Stimulated activated CD8-positive, alpha-beta memory T cell treated with anti-CD3 and anti-CD28 coated beads, Interleukin-2, amount 100 ng/mL, for 1 hour (primary cell): Measurements from ENCODE around the gene ECI2.

Source experiments
- DNase-seq, 2 donors: peaks; one replicate each; pipeline ENCODE4 v3.0.0-alpha.2; 2020; ENCODE audit warnings: low read depth in 2 of 2

Gene ECI2, protein sequence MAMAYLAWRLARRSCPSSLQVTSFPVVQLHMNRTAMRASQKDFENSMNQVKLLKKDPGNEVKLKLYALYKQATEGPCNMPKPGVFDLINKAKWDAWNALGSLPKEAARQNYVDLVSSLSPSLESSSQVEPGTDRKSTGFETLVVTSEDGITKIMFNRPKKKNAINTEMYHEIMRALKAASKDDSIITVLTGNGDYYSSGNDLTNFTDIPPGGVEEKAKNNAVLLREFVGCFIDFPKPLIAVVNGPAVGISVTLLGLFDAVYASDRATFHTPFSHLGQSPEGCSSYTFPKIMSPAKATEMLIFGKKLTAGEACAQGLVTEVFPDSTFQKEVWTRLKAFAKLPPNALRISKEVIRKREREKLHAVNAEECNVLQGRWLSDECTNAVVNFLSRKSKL

DNA sequence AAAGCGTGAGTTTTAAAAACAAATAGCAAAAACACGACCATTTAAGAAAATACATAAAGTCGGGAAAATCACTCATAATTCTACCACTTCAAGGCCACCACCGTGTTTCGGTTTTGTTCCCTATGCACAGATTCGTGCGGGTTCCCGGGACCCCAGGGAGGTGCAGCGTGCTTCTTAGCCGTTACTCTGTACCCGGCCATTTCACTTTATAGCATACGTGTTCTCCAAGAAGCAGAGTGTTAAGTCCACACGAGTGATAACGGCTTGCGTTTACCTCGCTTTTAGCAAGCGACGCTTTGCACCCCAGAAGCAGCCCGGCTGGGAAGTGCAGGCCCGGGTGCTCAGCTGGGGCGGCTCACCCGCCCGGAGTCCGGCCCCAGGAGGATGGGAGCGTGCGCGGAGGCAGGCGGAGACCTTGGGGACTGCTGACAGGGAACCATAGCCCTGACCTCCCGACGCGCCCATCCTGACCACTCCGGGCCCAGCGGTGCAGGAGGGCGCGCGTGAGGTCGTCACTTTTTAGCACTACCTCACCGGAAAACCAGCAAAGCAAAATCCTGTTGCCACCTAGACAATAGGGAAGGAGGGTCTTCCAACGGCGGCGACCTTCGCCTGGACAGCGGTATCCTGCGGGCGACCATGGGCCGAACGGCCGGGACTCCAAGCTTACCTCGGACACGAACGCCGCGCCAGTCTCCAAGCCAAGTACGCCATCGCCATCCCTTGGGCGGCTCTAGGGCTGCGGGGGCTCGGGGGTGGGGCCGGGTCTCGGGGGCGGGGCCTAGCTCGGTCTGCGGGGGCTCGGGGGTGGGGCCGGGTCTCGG lies at the start of gene ECI2:
Gene ECI2 (minus strand): TSS at position 735 of the 824 bp plus-strand sequence. CDS start 15 bp downstream, at position 720.
- peak; percentile 4 to 7 for DNase-seq

DNA sequence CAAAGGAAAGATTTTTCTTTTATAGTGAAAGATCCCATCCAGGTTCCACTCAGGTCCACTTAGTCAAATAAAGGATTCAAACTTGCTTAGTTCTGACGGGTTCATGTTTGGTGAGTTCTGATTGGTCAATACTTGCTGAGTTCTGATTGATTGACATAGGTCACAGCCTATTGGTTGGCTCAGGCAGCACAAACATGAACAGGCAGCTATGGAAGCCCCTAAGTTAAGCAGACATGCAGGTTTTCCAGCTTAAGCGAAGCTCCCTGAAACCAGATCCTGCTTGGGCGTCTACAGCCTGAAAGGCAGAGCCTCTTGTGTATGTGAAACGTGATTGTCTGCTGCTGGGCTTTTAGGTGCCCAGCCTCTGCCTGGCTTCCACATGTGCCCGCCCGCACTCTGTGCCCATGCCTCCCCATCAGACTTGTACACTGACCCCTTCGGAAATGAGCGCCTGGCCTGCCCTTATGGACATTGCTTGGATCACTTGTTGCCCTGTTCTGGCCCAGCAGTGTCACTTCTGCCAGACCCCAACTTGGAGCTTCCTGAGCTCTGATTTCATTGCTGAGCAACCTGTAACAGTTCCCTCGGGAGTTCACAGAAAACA lies 45.4 kb upstream of the ECI2 start:
- no peak for DNase-seq

DNA sequence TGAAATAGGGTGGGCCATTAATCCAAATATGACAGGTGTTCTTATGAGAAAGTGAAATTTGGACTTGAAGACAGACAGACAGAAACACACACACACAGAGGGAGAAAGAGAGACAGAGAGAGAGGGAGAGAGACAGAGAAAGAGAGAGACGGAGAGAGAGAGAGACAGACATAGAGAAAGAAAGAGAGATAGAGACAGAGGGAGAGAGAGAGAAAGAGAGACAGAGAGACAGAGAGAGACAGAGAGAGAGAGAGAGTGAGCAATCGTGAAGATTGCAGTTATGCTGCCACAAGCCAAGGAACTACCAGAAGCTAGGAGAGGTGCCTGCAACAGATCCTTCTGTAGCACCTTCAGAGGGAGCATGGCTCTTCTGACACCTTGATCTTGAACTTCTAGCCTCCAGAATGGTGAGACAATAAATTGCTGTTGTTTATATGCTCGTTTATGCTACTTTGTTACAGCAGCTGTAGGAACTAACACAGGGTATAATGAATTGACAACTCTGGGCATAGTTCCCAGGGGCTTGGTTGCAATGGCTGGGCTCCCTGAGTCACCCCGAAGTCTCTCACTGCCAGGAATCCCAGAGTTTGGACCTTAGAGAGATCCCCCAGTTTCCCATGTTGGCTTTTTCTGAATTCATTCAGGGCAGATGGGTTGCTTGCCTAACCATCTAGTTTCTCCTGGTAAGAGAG lies 44.7 kb upstream of the ECI2 start:
- no peak for DNase-seq

DNA sequence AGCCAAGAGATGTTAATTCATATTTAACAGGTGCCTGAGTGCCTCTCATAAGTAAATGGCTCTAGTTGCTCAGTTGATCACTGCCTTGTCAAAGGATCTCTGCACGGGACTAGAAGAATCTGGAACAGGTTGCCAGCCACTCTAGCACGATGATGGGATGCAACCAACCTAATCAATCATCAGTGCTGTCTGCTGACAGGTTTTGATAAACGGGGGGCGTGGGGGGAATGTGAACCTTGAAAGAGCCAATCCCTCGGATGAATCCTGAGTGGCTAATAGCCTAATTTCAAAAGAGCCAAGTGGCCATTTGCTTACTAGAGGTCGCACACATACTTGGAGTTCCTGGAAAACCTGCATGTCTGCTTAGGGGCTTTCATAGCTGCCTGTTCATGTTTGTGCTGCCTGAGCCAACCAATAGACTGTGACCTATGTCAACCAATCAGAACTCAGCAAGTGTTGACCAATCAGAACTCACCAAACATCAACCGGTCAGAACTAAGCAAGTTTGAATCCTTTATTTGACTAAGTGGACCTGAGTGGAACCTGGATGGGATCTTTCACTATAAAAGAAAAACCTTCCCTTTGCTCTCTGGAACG lies 43.5 kb upstream of the ECI2 start:
- DNase-seq, result no peak

DNA sequence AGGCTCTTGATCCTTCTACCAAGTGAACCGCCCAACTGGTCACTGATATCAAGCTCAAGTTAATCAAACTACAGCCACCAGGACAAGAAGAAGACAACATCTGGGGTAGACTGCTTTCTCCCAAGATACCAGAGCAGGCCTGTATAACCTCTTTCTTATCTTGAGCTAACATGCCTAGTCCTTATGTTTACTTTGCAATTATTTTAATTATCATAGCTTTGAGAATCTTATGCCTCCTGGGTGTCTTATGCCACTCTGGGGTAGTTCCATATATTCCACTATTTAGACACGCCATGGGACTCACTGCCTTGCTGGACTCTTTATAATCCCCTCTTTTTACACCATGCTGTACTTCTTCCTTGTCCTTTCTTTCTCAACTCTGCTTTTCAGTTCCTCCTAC lies 41.5 kb upstream of the ECI2 start:
- DNase-seq, result no peak

DNA sequence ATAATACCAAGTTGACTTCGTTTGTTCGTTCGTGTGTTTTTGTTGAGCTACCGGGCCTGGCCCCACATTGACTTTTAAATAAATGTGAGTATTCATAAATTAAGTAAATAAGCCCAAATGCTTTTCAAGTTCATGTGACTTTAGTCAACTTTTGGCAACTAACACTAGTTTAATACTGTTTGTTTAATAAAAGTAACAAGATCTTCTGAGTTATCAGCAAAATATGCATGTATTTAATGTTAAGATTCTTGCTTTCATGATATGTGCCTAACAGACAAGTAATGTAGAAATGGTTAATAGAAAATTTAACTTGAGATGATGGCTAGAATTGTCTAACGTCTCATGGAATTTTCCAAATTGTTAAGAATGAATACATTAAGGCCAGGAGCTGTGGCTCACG lies 38.7 kb upstream of the ECI2 start:
- no peak for DNase-seq

DNA sequence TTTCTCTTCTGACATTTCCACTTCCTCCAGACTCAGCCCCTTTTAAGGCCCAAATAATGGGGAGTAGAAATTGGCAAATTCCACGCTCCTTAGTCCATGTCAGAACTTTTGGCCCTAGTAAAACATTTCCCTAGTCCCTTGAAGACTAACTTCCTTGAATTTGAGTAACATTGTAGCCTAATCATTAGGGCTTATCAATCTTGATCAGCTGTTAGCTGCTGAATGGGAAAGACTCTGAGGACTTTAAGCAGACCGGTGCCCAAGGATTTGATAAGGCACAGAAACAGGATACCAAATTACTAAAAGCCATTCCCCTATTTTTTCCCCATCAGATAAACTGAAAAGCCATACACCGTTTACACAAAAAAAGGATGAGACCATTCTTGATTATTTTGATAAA lies 37.0 kb upstream of the ECI2 start:
- DNase-seq, result no peak

DNA sequence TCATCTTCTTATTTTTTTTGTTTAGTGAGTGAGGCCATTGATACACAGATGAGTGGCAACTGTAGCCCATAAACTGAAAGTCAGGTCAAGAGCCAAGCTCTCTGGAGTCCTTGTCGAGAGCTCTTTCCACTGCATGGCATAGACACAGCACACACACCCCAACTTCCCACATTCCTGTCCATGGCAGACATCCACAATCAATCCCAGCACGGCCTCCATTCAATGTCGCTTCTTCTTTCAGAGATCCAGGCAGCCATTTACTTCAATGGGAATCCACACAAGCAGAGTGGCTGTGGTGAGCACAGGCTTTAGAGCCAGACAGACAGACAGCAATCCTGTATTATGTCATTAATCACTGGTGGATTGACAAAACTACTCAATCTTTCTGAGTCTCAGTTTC lies 34.9 kb upstream of the ECI2 start:
- no peak for DNase-seq

DNA sequence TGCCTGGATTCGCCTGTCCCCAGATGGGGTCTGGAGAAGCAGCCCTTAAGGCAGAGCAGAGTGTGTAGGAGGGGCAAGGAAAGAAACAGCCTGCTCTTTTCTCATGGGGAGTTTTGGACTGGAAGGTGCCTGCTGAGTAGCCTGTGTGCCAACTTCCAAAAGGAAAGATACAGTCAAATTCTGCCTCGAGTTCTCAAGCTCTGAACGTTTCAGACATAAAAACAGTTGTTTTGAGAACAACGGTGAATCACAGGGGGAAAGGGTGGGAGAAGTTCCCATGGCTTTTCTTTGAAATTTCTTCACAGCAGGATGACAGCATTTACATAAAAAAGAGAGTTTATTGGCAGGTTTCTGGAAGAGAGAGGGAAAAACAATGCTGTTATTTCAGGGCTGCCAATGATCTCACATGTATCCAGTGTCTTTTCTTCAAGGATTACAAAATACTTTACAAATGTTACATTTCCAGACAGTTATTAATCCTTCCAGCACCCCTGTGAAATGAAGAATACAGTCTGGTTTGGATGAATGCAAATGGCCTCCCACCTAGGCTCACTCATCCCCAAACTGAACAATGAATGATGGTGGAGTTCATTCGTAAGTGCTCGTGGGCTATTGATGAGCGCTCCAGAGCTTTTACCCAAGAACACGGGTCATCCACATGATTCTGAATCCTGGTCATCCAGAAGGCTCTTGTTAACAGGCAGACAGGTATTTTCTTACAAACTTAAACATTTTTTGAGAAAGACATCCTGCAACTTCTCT lies 33.8 kb upstream of the ECI2 start:
- DNase-seq, result no peak

DNA sequence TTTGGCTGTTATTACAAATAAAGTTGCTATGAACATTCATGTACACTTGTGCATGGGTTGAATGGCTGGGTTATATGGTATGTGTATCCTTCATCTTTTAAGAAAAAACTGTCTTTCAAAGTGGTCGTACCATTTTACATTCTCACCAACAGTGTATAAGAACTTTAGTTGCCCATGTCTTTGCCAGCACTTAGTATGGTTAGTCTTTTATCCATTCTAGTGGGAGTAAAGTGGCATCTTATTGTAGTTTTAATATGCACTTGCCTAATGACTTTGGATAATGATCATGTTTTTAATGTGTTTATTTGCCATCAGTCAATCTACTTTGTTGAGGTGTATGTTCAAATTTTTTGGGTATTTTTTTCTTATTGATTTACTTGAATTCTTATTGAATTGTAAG lies 32.5 kb upstream of the ECI2 start:
- DNase-seq, result no peak

DNA sequence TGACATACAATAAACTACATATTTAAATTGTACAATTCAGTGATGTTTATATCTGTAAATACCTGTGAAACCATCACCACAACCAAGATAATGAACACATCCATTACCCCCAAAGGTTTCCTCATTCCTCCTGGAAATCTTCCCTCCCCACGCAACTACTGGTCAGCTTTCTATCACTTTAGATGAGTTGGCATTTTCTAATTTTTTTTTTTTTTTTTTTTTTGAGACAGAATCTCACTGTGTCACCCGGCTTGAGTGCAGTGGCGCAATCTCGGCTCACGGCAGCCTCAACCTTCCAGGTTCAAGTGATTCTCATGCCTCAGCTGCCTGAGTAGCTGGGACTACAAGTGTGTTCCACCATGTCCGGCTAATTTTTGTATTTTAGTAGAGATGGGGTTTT lies 31.7 kb upstream of the ECI2 start:
- DNase-seq, result no peak

DNA sequence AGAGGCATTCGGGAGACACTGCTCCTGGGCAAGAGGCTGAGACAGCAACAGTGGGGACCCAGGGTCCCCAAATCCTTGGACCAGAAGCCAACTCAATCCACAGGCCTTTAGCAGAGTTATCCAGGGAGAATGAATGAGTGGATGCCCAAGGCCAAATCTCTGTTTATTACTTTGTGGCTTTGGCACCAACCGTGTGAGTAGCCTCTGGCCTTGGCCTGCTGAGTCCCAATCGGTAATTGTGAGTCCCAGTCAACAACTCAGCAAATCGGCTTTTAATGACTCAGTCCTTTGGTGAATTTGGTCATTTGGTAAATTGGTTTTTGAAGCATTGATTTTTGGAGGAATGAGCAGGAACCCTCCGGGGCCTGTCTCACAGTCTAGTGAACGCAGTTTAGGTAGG lies 29.1 kb upstream of the ECI2 start:
- no peak for DNase-seq

DNA sequence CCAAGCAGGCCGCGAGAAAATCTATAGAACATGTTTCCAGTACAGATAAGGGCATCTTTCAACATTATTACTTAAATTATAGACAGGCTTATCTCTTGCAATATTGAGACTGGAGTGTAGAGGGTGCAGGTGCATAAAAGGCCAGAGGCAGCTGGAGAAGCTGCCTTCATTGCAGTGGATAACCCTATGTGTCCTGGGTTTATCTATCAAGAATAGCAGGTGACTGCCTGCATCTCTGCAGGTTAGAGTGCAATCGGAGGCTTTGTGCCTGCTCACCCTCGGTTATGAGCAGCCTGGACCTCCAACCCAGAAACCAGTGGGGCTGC lies 28.7 kb upstream of the ECI2 start:
- DNase-seq, result no peak

DNA sequence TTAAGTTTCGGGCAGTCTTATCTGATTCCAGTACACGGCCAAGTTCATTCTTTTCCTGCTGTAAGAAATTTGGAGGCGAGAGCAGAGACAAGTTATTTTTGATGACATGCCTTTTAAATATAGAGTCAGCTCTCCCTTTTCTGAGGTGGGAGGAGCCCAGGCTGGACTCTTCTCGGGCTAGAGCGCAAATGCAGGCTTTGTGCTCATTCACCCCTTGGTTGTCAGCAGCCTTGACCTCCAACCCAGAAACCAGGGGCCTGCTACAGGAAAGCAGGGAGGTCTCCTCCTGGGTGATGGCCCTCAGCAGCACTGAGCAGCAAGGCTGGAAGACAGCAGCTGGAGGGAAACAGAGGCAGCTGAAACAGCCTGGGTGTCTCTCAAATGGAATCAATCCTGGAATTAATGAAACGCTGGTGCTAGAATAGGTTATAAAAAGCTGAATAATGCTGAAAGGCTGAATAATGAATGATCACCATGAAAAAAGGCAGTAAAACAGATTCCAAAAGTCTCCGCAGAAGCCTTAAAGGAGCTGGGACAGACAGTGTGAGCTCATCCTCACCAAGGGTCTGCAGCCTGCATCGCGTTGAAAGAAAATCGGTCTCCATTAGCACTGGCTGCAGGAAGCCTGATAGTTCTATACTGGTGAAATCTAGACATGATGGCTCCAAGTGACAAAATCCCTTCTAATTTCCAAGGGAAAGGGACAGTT lies 28.2 kb upstream of the ECI2 start:
- DNase-seq, result no peak

DNA sequence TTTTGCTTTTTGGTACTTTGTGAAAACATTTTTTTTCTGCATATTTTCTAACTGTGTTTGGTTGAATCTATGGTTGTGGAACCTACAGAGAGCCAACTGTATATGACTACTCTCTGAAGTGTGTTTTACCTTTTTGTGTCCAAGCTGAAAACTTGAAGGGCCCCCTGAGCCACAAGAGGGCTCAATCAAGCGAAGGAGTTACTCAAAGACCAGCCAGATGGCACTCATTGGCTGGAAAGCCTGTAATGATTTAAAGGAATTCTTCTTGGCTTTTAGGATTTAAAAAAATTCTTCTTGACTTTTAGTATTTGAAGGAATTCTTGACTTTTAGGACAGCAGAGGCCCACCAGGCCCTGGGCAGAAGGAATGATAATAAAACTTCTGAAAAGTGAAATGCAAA lies 27.0 kb upstream of the ECI2 start:
- no peak for DNase-seq

DNA sequence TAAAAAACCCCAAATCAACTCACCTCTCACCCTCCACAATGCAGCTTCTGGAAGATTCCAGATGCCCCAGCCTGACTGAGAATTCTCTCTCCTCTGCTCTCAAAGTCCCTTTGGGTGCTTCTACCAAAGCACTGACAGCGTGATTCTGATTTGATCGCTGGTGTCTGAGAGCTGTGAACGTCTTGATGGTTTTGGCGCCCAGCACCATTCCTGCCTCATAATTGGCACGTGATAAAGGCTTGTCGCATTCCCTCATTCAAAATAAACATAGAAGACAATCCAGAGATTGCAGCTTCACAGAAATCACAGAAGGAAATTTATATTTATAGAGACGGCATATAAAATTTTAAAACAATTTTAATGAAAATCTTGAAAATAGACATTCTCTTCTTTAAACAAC lies 24.1 kb upstream of the ECI2 start:
- DNase-seq, result no peak

DNA sequence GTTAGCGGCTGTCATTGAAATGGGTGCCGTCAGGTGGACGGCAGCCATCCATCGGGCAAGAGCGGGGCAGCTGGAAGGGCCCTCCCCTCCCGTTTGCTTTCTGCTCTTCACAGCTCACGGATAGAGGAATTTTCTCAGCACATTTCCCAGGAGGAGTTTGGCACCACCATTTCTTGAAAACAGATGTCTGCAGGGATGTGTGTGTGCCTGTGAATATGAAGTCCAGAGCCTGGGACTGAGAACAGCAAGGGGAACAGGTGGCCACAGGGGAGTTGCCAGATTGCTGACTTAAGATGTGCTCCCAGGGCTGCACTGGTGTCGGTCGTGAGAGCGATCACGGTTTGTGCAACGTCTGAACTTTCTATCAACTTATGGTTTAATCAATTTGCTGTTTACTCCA lies 22.1 kb upstream of the ECI2 start:
- DNase-seq, result no peak

DNA sequence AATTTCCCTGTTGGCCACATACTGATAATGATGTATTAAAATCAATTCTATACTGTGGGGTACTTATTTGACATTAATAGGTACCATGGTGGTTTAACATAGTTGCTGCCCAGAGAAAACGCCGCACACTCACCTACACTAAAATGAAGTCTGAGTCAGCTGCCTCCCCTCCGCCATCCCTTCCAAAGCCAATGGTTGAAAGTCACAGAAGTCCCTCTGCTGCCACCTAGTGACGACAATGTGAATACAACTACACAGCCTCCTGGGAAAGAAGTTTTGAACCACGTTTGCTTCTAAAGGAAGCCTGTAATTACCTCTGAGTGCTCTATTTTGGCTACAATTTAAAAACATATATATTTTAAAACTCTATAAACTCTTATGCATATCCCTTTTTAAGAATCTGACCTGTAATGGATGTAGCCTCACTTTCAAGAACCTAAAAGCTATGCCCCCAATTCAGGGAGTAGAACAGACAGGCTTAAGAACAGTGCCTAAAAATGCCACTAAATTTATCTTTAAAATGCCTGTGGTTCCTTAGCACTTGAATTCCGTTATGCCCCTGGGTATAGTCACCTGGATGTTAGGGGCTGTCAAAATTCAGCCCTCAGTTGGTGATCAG lies 20.6 kb upstream of the ECI2 start:
- DNase-seq, result peak; percentile 61 to 66

DNA sequence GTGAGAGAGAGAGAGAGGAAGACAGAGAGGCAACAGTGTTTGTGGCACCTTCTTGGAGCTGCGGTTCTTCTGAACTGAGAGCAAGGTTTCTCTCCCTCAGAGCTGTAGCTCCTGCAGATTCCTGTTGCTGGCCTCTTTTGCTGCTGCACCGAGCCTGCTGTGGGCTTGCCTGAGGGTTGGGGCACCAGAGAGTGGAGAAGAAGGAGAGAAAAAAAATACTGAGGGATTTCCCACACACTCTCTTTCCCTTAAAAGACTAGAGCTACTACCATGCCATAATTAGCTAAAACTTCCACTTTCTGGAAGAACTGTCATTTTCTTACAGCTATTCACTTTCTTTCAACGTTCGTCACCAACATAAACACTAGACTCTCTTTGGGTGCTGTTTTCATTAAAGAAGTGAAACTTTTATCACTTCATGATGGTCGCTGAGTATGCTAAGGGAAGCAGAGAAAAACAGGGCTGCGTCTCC lies 18.2 kb upstream of the ECI2 start:
- no peak for DNase-seq

DNA sequence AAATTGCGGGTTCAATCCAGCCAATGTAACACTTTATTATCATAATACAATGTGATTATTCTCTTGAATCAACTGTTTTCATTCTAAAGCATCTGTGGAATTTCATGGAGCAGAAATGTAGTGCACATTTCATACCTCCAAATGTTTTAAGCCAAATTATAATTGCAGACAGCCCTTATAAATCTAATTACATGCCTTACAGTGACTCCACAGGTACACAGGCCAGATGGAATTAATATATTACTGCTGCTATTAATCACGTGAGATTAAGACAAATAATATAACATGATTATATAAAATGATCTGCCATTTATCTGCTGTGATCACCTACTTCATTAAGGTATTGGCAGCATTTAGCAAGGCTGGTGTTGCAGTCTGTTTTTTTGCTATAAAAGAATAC lies 9.7 kb upstream of the ECI2 start:
- no peak for DNase-seq
